ENCODE measurements around the gene MPHOSPH9. TPM values are rescaled to one million over a fixed set of nuclear protein-coding genes. Genes with fewer than 3 reads are reported as not detected.

The MPHOSPH9 gene
- total and polyA plus RNA-seq, 2 donors (not counting 1 experiment from before 2014, with no cell fraction given): 11.8 to 45.1 TPM

- Histone ChIP-seq H3K36me3 (replicated peaks in 1 of 2; ENCODE audit: control extremely low read depth in 1 of 2, control insufficient read depth in 1 of 2, extremely low read depth in 1 of 2, insufficient read depth in 2 of 2, low read length in 1 of 2) (peaks cover 0 to 8% of the 10 kb centered on the region in 2 experiments), H3K4me2 (replicated peaks; ENCODE audit: low read depth, low read length, poor library complexity, severe bottlenecking) (no peak overlapping the region), H3K79me2 (ENCODE audit: control insufficient read depth, insufficient read depth, low read length) (no peaks in the 10 kb centered on the region), H4K20me1 (ENCODE audit: control insufficient read depth, insufficient read depth, low read length, poor library complexity, severe bottlenecking) (no peaks in the 10 kb centered on the region), H3K4me1 (ENCODE audit: control insufficient read depth in 2 of 2, insufficient read depth in 2 of 2, low read length in 2 of 2) (peaks cover 3 to 6% of the 10 kb centered on the region in 2 donors), H3K9me3 (ENCODE audit: control extremely low read depth in 1 of 3, control insufficient read depth in 2 of 3, insufficient read depth in 1 of 3, low read length in 2 of 3) (no peaks in the 10 kb centered on the region), H3K27me3 (replicated peaks in 1 of 4; ENCODE audit: control extremely low read depth in 1 of 4, control insufficient read depth in 3 of 4, insufficient read depth in 4 of 4, low read length in 3 of 4) (no peaks in the 10 kb centered on the region), H3K9ac (ENCODE audit: low read length) (no peak overlapping the region), H2AFZ (ENCODE audit: insufficient read depth, low read depth, low read length, poor library complexity, severe bottlenecking) (no peak overlapping the region), H3K4me3 (ENCODE audit: control extremely low read depth in 1 of 5, extremely low read depth in 1 of 5, insufficient read depth in 1 of 5, low read depth in 2 of 5, low read length in 4 of 5) (no peak overlapping the region), H3K27ac (ENCODE audit: low read length in 2 of 2) (no peak overlapping the region)
- H3K4me1 Mint-ChIP-seq: peaks cover 6% of the 10 kb centered on the region
- ChIA-PET CTCF (interaction anchor here (0.6 to 1.2 kb wide), 3 partner anchors 15 to 99 kb away, joined by 3 to 4 read pairs (median 3); no protein-coding TSS in a partner anchor), POLR2A (no interaction called here)
- H3K4me3 Mint-ChIP-seq: no peak overlapping the region
- no peak overlapping the region for H3K27ac Mint-ChIP-seq
- no peak for TF ChIP-seq EZH2 (IDR thresholded peaks at IDR 0.05; ENCODE audit: borderline replicate concordance, insufficient read depth, low read depth, low read length, poor library complexity, severe bottlenecking)
- TF ChIP-seq, protein P1, sequence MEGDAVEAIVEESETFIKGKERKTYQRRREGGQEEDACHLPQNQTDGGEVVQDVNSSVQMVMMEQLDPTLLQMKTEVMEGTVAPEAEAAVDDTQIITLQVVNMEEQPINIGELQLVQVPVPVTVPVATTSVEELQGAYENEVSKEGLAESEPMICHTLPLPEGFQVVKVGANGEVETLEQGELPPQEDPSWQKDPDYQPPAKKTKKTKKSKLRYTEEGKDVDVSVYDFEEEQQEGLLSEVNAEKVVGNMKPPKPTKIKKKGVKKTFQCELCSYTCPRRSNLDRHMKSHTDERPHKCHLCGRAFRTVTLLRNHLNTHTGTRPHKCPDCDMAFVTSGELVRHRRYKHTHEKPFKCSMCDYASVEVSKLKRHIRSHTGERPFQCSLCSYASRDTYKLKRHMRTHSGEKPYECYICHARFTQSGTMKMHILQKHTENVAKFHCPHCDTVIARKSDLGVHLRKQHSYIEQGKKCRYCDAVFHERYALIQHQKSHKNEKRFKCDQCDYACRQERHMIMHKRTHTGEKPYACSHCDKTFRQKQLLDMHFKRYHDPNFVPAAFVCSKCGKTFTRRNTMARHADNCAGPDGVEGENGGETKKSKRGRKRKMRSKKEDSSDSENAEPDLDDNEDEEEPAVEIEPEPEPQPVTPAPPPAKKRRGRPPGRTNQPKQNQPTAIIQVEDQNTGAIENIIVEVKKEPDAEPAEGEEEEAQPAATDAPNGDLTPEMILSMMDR (IDR thresholded peaks at IDR 0.05): no peak
- 100% methylated on average over 7 of the region's 8 CpGs for WGBS (ENCODE audit: insufficient coverage)
- DNase-seq (no peak), ATAC-seq (ENCODE audit: low read depth) (no peak)
- intact Hi-C loops (cut with micrococcal nuclease): no loop called here
- H3K27me3 Mint-ChIP-seq: no peaks in the 10 kb centered on the region
- no peaks in the 10 kb centered on the region for H3K9me3 Mint-ChIP-seq (ENCODE audit: insufficient read depth)
Measured at GRCh38 chr12:123263196-123263817, 30.4 kb upstream of the MPHOSPH9 start.

DNA sequence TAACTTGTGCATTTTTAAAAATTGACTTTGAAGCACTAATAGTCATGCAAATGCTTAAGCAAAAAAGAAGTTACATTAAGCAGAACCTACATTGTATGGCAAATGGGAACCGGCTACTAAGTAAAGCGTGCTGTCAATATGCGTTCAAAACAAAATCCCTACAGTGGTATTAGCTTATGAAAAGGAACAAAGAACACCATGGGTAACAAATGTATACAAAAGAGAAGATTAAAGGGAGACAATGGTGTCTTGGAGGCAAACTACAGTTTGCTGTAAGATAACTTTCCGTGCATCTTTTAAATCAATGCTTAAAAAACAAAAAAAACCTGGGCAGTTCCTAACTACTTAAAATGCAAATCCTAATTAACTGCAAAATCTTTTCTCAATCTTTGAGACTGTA lies 28.3 kb upstream of the MPHOSPH9 start:
- Histone ChIP-seq H3K4me3 (ENCODE audit: control extremely low read depth in 1 of 5, extremely low read depth in 1 of 5, insufficient read depth in 1 of 5, low read depth in 2 of 5, low read length in 4 of 5) (no peak overlapping the region), H3K4me1 (ENCODE audit: control insufficient read depth in 2 of 2, insufficient read depth in 2 of 2, low read length in 2 of 2) (no peaks in the 10 kb centered on the region), H3K4me2 (replicated peaks; ENCODE audit: low read depth, low read length, poor library complexity, severe bottlenecking) (no peak overlapping the region), H3K27me3 (replicated peaks in 1 of 4; ENCODE audit: control extremely low read depth in 1 of 4, control insufficient read depth in 3 of 4, insufficient read depth in 4 of 4, low read length in 3 of 4) (no peaks in the 10 kb centered on the region), H3K27ac (ENCODE audit: low read length in 2 of 2) (no peak overlapping the region), H3K36me3 (replicated peaks in 1 of 2; ENCODE audit: control extremely low read depth in 1 of 2, control insufficient read depth in 1 of 2, extremely low read depth in 1 of 2, insufficient read depth in 2 of 2, low read length in 1 of 2) (peaks cover 0 to 17% of the 10 kb centered on the region in 2 experiments), H4K20me1 (ENCODE audit: control insufficient read depth, insufficient read depth, low read length, poor library complexity, severe bottlenecking) (no peaks in the 10 kb centered on the region), H3K9me3 (ENCODE audit: control extremely low read depth in 1 of 3, control insufficient read depth in 2 of 3, insufficient read depth in 1 of 3, low read length in 2 of 3) (no peaks in the 10 kb centered on the region), H3K79me2 (ENCODE audit: control insufficient read depth, insufficient read depth, low read length) (peaks cover 1% of the 10 kb centered on the region), H2AFZ (ENCODE audit: insufficient read depth, low read depth, low read length, poor library complexity, severe bottlenecking) (no peak overlapping the region), H3K9ac (ENCODE audit: low read length) (no peak overlapping the region)
- intact Hi-C loops (cut with micrococcal nuclease): no loop called here
- Mint-ChIP-seq H3K9me3 (ENCODE audit: insufficient read depth) (no peaks in the 10 kb centered on the region), H3K27me3 (no peaks in the 10 kb centered on the region), H3K27ac (no peak overlapping the region), H3K4me1 (no peaks in the 10 kb centered on the region), H3K4me3 (no peak overlapping the region)
- ATAC-seq (ENCODE audit: low read depth): no peak
- ChIA-PET POLR2A (interaction anchor here (0.6 kb wide), 1 partner anchor 15 kb away, joined by 5 read pairs; no protein-coding TSS in a partner anchor), CTCF (interaction anchor here (1.0 kb wide), 1 partner anchor 23 kb away, joined by 4 read pairs; no protein-coding TSS in a partner anchor)
- TF ChIP-seq, protein P1 (IDR thresholded peaks at IDR 0.05): no peak
- TF ChIP-seq EZH2 (IDR thresholded peaks at IDR 0.05; ENCODE audit: borderline replicate concordance, insufficient read depth, low read depth, low read length, poor library complexity, severe bottlenecking): no peak
- DNase-seq: no peak
- WGBS (ENCODE audit: insufficient coverage): no CpG with 5 or more reads among the region's 4 CpGs
